ENCODE measurements around the gene CACUL1.

CACUL1 gene

GRCh38 chr10:118704711-118705110 is 50.1 kb downstream of the CACUL1 start:
- DNase-seq (ENCODE audit: insufficient read length, low spot score) (no peak), FAIRE-seq (no peak)
- no peak for TF ChIP-seq CTCF (IDR thresholded peaks at IDR 0.05; ENCODE audit: insufficient read depth, missing control alignments)

- no peak for DNase-seq (ENCODE audit: insufficient read length, low spot score)
- no peak for TF ChIP-seq CTCF (IDR thresholded peaks at IDR 0.05; ENCODE audit: insufficient read depth, missing control alignments)
- no peak for FAIRE-seq
Measured at GRCh38 chr10:118701529-118702323, 53.0 kb downstream of the CACUL1 start.

GRCh38 chr10:118698421-118698820 is 56.3 kb downstream of the CACUL1 start:
- TF ChIP-seq CTCF (IDR thresholded peaks at IDR 0.05; ENCODE audit: insufficient read depth, missing control alignments): no peak
- FAIRE-seq: no peak
- no peak for DNase-seq (ENCODE audit: insufficient read length, low spot score)

- TF ChIP-seq CTCF (IDR thresholded peaks at IDR 0.05; ENCODE audit: insufficient read depth, missing control alignments): no peak
- no peak for FAIRE-seq
Measured at GRCh38 chr10:118694848-118695247, 59.9 kb downstream of the CACUL1 start.

GRCh38 chr10:118692872-118693271 is 61.9 kb downstream of the CACUL1 start:
- no peak for TF ChIP-seq CTCF (IDR thresholded peaks at IDR 0.05; ENCODE audit: insufficient read depth, missing control alignments)
- DNase-seq (ENCODE audit: insufficient read length, low spot score) (no peak), FAIRE-seq (no peak)

More at GRCh38 chr10:118694848-118695247, 59.9 kb downstream of the CACUL1 start:
- DNase-seq (ENCODE audit: insufficient read length, low spot score): no peak

- FAIRE-seq: no peak
- DNase-seq (ENCODE audit: insufficient read length, low spot score): no peak
- no peak for TF ChIP-seq CTCF (IDR thresholded peaks at IDR 0.05; ENCODE audit: insufficient read depth, missing control alignments)
Measured at GRCh38 chr10:118689070-118689858, 65.5 kb downstream of the CACUL1 start.

GRCh38 chr10:118687472-118687871 is 67.3 kb downstream of the CACUL1 start:
- no peak for TF ChIP-seq CTCF (IDR thresholded peaks at IDR 0.05; ENCODE audit: insufficient read depth, missing control alignments)
- FAIRE-seq: no peak
- no peak for DNase-seq (ENCODE audit: insufficient read length, low spot score)

All from D721Med (cell line).